PC-3 (cell line): ENCODE data around the gene NUPR2. TPM values are rescaled to one million over a fixed set of nuclear protein-coding genes. Genes with fewer than 3 reads are reported as not detected.
"Not testable (repeated sequence)": the region's sequence is repeated elsewhere in the genome, so short reads cannot be mapped to it uniquely, and the experiment has no call there.

ENCODE experiments used
- ATAC-seq: fragments of 200-7000 bp; cut with Tn5 transposase; 2 replicates; pipeline ENCODE4 v1.9.1; 2020; ENCODE audit warnings: mild to moderate bottlenecking, moderate library complexity
- BruUV-seq: library from RNA; stranded (reverse); fragments of 400-500 nt; replicated peaks from 2 replicates; lab custom pipeline; 2021; lab: Mats Ljungman, UMichigan
- CTCF ChIA-PET: fragments of 300-600 bp; sonication (Branson Sonifier 250); formaldehyde crosslinking; loops from one replicate; lab custom pipeline; 2022; ENCODE audit warnings: antibody characterized with exemption; lab: Charles Lee
- POLR2A ChIA-PET: fragments of 300-600 bp; sonication (Branson Sonifier 250); formaldehyde crosslinking; loops from one replicate; lab custom pipeline; 2022; ENCODE audit warnings: antibody characterized with exemption; ENCODE audit not compliant: unreplicated experiment; lab: Charles Lee
- DNase-seq: peaks from one replicate; pipeline ENCODE4 v3.0.0-alpha.2; 2015
- H2AFZ ChIP-seq: fragments of 300-600 bp; sonication (generic); 2 replicates; pipeline ENCODE4 v1.6.0; 2016; ENCODE audit warnings: antibody characterized with exemption, low read length
- H3F3A ChIP-seq: fragments of 300-600 bp; sonication (generic); one replicate; pipeline ENCODE4 v1.6.0; 2017; ENCODE audit warnings: antibody characterized with exemption, low read length, control low read depth, mild to moderate bottlenecking; ENCODE audit not compliant: unreplicated experiment
- H3K27ac ChIP-seq: fragments of 300-600 bp; sonication (generic); 2 replicates; pipeline ENCODE4 v1.5.1; 2016; ENCODE audit warnings: mild to moderate bottlenecking, low read length
- H3K27me3 ChIP-seq: fragments of 300-600 bp; sonication (generic); 2 replicates; pipeline ENCODE4 v1.6.1; 2016; ENCODE audit warnings: low read length, mixed read lengths
- H3K36me3 ChIP-seq: fragments of 300-600 bp; sonication (generic); 2 replicates; pipeline ENCODE4 v1.6.1; 2016; ENCODE audit warnings: low read depth, mixed run types, low read length, mixed read lengths
- H3K4me1 ChIP-seq: fragments of 300-600 bp; sonication (generic); 2 replicates; pipeline ENCODE4 v1.5.1; 2016; ENCODE audit warnings: low read length; ENCODE audit not compliant: insufficient read depth
- H3K4me2 ChIP-seq: fragments of 300-600 bp; sonication (generic); 2 replicates; pipeline ENCODE4 v1.6.0; 2016; ENCODE audit warnings: low read length
- H3K4me3 ChIP-seq: fragments of 300-600 bp; sonication (generic); 2 replicates; pipeline ENCODE4 v1.5.1; 2016; ENCODE audit warnings: mild to moderate bottlenecking, low read length, mixed read lengths
- H3K79me2 ChIP-seq: fragments of 300-600 bp; sonication (generic); 2 replicates; pipeline ENCODE4 v1.6.1; 2017; ENCODE audit warnings: low read length, mixed read lengths
- H3K9ac ChIP-seq: fragments of 300-600 bp; sonication (generic); 2 replicates; pipeline ENCODE4 v1.6.0; 2016; ENCODE audit warnings: mild to moderate bottlenecking, low read length
- H3K9me2 ChIP-seq: fragments of 300-600 bp; sonication (generic); replicated peaks from 2 replicates; pipeline ENCODE4 v1.6.1; 2016; ENCODE audit warnings: mixed run types, low read length, mixed read lengths
- H3K9me3 ChIP-seq: fragments of 300-600 bp; sonication (generic); 2 replicates; pipeline ENCODE4 v1.6.1; 2016; ENCODE audit warnings: low read length, mixed read lengths
- H4K20me1 ChIP-seq: fragments of 300-600 bp; sonication (generic); 2 replicates; pipeline ENCODE4 v1.6.1; 2016; ENCODE audit warnings: low read length, mixed read lengths
- EZH2 ChIP-seq: fragments of 300-600 bp; sonication (generic); IDR thresholded peaks from one replicate; pipeline ENCODE4 v1.6.1; 2017; ENCODE audit warnings: antibody characterized with exemption, mild to moderate bottlenecking, low read length; ENCODE audit not compliant: unreplicated experiment
- EZH2phosphoT487 ChIP-seq: fragments of 300-600 bp; sonication (generic); IDR thresholded peaks from 2 replicates; pipeline ENCODE4 v1.6.1; 2018; ENCODE audit warnings: mild to moderate bottlenecking, antibody characterized with exemption, low read length, borderline replicate concordance
- intact Hi-C: fragments of 100-400 bp; cut with micrococcal nuclease; formaldehyde crosslinking; loops from 2 replicates; pipeline ENCODE4 v1.9.0; 2023
- total RNA-seq: library from RNA; depleted of rRNA; stranded (reverse); fragments of >200 nt; gene quantifications from 2 replicates; pipeline ENCODE4 v1.2.3, GENCODE V29; 2014
- TF ChIP-seq, protein P1 (sequence below): fragments of 300-600 bp; sonication (generic); conservative IDR thresholded peaks from 2 replicates; pipeline ENCODE4 v1.5.1; 2017; ENCODE audit warnings: antibody characterized with exemption, low read depth, mild to moderate bottlenecking, low read length

Gene NUPR2
- total RNA-seq, 1 experiment from 2014 or later = not detected

DNA sequence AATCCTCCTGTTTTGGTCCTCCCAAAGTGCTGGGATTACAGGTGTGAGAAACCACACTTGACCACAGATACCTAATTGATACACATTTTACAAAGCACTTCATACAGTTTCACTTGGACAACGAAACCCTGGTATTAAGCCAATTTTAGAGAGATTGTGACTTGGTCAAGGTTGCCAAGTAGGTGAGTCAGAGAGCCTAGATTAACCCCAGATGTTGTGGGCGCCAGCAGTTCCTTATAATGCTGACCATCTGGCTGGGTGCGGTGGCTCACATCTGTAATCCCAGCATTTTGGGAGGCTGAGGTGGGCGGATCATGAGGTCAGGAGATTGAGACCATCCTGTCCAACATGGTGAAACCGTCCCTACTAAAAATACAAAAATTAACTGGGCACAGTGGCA is 18.5 kb downstream of the NUPR2 start:
- H3K79me2 ChIP-seq = peaks cover 2% of the 10 kb centered on the region; the same call in 1 of the 2 replicates
- H4K20me1 ChIP-seq = 0 out of 2 replicates have a peak, but pooled peaks cover under 1% of the 10 kb centered on the region
- no peak overlapping the region for H3K4me2 ChIP-seq
- H3K4me1 ChIP-seq = no peaks in the 10 kb centered on the region; the same call in 1 of the 2 replicates
- TF ChIP-seq, protein P1, sequence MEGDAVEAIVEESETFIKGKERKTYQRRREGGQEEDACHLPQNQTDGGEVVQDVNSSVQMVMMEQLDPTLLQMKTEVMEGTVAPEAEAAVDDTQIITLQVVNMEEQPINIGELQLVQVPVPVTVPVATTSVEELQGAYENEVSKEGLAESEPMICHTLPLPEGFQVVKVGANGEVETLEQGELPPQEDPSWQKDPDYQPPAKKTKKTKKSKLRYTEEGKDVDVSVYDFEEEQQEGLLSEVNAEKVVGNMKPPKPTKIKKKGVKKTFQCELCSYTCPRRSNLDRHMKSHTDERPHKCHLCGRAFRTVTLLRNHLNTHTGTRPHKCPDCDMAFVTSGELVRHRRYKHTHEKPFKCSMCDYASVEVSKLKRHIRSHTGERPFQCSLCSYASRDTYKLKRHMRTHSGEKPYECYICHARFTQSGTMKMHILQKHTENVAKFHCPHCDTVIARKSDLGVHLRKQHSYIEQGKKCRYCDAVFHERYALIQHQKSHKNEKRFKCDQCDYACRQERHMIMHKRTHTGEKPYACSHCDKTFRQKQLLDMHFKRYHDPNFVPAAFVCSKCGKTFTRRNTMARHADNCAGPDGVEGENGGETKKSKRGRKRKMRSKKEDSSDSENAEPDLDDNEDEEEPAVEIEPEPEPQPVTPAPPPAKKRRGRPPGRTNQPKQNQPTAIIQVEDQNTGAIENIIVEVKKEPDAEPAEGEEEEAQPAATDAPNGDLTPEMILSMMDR = no peak
- TF ChIP-seq EZH2 (no peak), EZH2phosphoT487 (no peak)
- ATAC-seq (peak; percentile 25), DNase-seq (peak; percentile 24)
- intact Hi-C loops = no loop called here
- no peaks in the 10 kb centered on the region for H3K9me3 ChIP-seq
- ChIA-PET CTCF (no interaction called here), POLR2A (no interaction called here)
- no peak overlapping the region for H2AFZ ChIP-seq
- BruUV-seq = no TSS peak
- H3K27me3 ChIP-seq = no peaks in the 10 kb centered on the region
- H3K9ac ChIP-seq = no peak overlapping the region
- H3K4me3 ChIP-seq = no peak overlapping the region
- H3K27ac ChIP-seq = no peak overlapping the region
- no peaks in the 10 kb centered on the region for H3K9me2 ChIP-seq
- peaks cover 30% of the 10 kb centered on the region for H3K36me3 ChIP-seq
- no peaks in the 10 kb centered on the region for H3F3A ChIP-seq

DNA sequence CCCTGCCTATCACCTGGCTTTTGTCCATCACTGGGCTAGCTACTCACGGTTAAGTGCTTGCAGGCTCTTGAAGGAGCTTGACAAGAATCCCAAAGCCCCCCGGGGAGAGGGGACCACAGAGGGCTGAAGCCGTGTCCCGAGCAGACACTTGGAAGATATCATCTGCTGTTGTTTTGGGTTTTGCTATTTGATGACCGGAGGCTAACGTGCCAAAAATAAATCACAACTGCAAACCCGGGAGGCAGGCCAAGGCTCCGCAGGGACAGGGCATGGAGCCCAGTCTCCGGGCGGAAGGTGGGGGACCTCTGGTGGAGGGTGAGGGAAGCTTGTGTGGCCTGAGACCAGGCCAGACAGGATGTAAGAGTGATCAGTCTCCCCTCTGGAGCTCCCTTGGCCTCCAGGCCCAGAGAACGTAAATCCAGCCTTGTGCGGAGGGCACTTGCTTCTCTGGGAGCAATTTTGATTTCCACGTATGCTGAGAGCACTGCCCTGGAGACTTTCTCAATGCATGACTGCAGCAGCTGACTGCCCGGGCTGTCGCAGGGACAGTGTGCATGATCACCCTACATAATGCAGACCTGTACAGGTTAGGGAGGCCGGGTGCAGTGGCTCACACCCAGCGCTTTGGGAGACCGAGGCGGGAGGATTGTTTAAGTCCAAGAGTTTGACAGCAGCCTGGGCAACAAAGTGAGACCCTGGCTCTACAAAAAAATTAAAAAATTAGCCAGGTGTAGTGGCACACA is 23.3 kb downstream of the NUPR2 start, which contains the start of gene PHKG1:
PHKG1 (minus strand) TSS at position 164 of the 743 bp plus-strand sequence. CDS start 4,011 bp downstream, outside the sequence.
- Histone ChIP-seq H3K9me3 (no peaks in the 10 kb centered on the region), H3K4me2 (peak within 1 kb of the TSS; percentile 53; the same call in 1 of the 2 replicates), H3K9me2 (no peaks in the 10 kb centered on the region), H3K27ac (no peak within 1 kb of the TSS), H3K4me1 (no peaks in the 10 kb centered on the region; the same call in 1 of the 2 replicates), H3K9ac (no peak within 1 kb of the TSS), H2AFZ (no peak within 1 kb of the TSS), H4K20me1 (no peaks in the 10 kb centered on the region), H3F3A (no peaks in the 10 kb centered on the region), H3K79me2 (no peaks in the 10 kb centered on the region), H3K4me3 (no peak within 1 kb of the TSS), H3K36me3 (no peaks in the 10 kb centered on the region), H3K27me3 (no peaks in the 10 kb centered on the region)
- BruUV-seq = no TSS peak
- ChIA-PET CTCF (interaction anchor here (0.5 to 1.0 kb wide), 4 partner anchors 13 to 1228 kb away, joined by 3 to 8 read pairs (median 4); partner anchors contain the start of gene CHCHD2), POLR2A (interaction anchor here (0.5 kb wide), 1 partner anchor 58 kb away, joined by 4 read pairs; no protein-coding TSS in a partner anchor)
- TF ChIP-seq, protein P1 = peak; percentile 27; the same call in 1 of the 2 replicates
- TF ChIP-seq EZH2phosphoT487 = no peak
- intact Hi-C loops = no loop called here
- ATAC-seq (peak; percentile 91), DNase-seq (peak; percentile 63)

GRCh38 chr7:56092388-56092787 is 23.8 kb downstream of the NUPR2 start:
- H3K27ac ChIP-seq, H3K4me3 ChIP-seq, H3F3A ChIP-seq, DNase-seq, H3K4me1 ChIP-seq, H3K27me3 ChIP-seq, H3K79me2 ChIP-seq, H4K20me1 ChIP-seq, H3K9me3 ChIP-seq, H3K36me3 ChIP-seq, intact Hi-C loops, ATAC-seq, H2AFZ ChIP-seq, BruUV-seq, H3K9me2 ChIP-seq, H3K9ac ChIP-seq: not testable (repeated sequence)
- CTCF ChIA-PET = interaction anchor here (0.5 kb wide), 1 partner anchor 451 kb away, joined by 8 read pairs; no protein-coding TSS in a partner anchor
- peak overlapping the region; percentile 53; the same call in 1 of the 2 replicates for H3K4me2 ChIP-seq
- POLR2A ChIA-PET = interaction anchor here (0.5 kb wide), 1 partner anchor 58 kb away, joined by 4 read pairs; no protein-coding TSS in a partner anchor
